NB4 (cell line): ENCODE data around the gene C8B.

Source experiments
- DNase-seq: peaks from one replicate; pipeline ENCODE4 v3.0.0; 2010; ENCODE audit warnings: low read depth
- H3K4me3 ChIP-seq: one replicate; pipeline ENCODE4 v1.5.1; 2011; ENCODE audit warnings: mild to moderate bottlenecking, low read depth, low read length, moderate library complexity
- MYC ChIP-seq: IDR thresholded peaks from 2 replicates; pipeline ENCODE4 v1.6.1; 2011; ENCODE audit warnings: low read depth, low read length
- POLR2A ChIP-seq: IDR thresholded peaks from 2 replicates; pipeline ENCODE4 v1.6.1; 2011; ENCODE audit warnings: mild to moderate bottlenecking; ENCODE audit not compliant: insufficient read length; ENCODE audit errors: extremely low read depth
- TF ChIP-seq, protein P1 (sequence below): IDR thresholded peaks from 2 replicates; pipeline ENCODE4 v1.6.1; 2011; ENCODE audit warnings: low read depth, low read length
- TF ChIP-seq, protein P2 (sequence below): IDR thresholded peaks from one replicate; pipeline ENCODE4 v1.5.1; 2012; ENCODE audit warnings: low read depth, low read length

The C8B gene

GRCh38 chr1:56916630-56917029 lies 49.2 kb downstream of the C8B start:
- TF ChIP-seq MYC, result no peak
- TF ChIP-seq POLR2A, result no peak
- TF ChIP-seq, protein P1, sequence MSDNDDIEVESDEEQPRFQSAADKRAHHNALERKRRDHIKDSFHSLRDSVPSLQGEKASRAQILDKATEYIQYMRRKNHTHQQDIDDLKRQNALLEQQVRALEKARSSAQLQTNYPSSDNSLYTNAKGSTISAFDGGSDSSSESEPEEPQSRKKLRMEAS, result no peak
- TF ChIP-seq, protein P2, sequence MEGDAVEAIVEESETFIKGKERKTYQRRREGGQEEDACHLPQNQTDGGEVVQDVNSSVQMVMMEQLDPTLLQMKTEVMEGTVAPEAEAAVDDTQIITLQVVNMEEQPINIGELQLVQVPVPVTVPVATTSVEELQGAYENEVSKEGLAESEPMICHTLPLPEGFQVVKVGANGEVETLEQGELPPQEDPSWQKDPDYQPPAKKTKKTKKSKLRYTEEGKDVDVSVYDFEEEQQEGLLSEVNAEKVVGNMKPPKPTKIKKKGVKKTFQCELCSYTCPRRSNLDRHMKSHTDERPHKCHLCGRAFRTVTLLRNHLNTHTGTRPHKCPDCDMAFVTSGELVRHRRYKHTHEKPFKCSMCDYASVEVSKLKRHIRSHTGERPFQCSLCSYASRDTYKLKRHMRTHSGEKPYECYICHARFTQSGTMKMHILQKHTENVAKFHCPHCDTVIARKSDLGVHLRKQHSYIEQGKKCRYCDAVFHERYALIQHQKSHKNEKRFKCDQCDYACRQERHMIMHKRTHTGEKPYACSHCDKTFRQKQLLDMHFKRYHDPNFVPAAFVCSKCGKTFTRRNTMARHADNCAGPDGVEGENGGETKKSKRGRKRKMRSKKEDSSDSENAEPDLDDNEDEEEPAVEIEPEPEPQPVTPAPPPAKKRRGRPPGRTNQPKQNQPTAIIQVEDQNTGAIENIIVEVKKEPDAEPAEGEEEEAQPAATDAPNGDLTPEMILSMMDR, result no peak
- no peak for DNase-seq
- no peak overlapping the region for H3K4me3 ChIP-seq

DNA sequence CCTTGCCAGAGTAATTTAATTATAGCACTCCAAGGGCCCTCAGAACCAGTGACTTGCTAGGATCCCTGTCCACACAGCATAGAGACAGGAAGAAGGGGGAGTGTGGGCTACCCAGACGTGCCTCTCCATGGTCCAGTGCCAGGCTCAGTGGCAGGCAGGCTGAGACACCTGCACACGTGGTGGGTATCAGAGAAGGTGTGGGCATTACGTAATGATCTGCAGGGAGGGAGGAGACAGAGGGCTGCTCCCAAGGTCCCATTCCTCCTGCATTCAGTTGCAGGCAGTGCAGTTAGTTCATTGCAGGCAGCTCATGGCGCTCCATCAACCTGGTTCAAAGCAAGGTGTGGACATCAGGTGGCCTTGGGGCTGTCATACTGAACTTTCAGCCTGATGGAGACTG lies 49.9 kb downstream of the C8B start:
- H3K4me3 ChIP-seq, result no peak overlapping the region
- no peak for DNase-seq
- no peak for TF ChIP-seq POLR2A
- no peak for TF ChIP-seq MYC
- TF ChIP-seq, protein P1, result no peak
- TF ChIP-seq, protein P2, result no peak

- TF ChIP-seq, protein P1, result no peak
- TF ChIP-seq POLR2A, result no peak
- TF ChIP-seq, protein P2, result no peak
- no peak for TF ChIP-seq MYC
- H3K4me3 ChIP-seq, result no peak overlapping the region
Observed at GRCh38 chr1:56912325-56912724, 53.5 kb downstream of the C8B start.

GRCh38 chr1:56911098-56911938 lies 54.5 kb downstream of the C8B start:
- no peak overlapping the region for H3K4me3 ChIP-seq
- TF ChIP-seq, protein P2, result no peak
- TF ChIP-seq, protein P1, result no peak
- TF ChIP-seq MYC (no peak), POLR2A (no peak)
- DNase-seq, result no peak

More at GRCh38 chr1:56912325-56912724, 53.5 kb downstream of the C8B start:
- no peak for DNase-seq

DNA sequence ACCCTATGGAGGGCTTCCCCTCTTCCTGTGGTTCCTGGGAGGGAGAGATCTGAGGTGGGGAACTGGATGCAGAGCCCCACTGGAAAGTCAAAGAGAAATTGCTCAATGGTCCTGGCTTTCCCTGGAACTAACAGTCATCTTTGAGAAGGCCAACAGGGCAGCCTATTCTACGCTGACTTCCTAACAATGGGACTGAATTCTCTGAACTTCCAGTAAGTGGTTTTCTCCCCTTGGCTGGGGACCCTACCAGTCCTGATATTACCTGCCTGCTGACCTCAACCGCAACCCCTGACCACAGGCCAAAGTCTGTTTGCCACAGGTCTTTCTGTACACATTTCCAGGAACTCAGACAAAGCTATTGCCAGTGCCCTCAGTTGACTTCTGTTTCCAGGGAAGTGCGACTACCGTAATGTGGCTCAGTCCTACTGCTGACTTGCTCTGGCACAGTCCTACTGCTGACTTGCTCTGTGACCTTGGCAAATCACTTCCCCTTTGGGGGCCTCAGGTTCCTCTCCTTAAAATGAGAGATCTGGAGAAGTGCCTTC lies 55.3 kb downstream of the C8B start:
- no peak overlapping the region for H3K4me3 ChIP-seq
- DNase-seq, result peak; percentile 29
- TF ChIP-seq POLR2A (no peak), MYC (no peak)
- TF ChIP-seq, protein P2, result no peak
- TF ChIP-seq, protein P1, result no peak
